Prostate gland (tissue), 2 donors: ENCODE results near the gene USP34. TPM values are rescaled to one million over a fixed set of nuclear protein-coding genes. Genes with fewer than 3 reads are reported as not detected.

Source experiments
- DNase-seq: peaks from one replicate; pipeline ENCODE4 v3.0.0-alpha.2; 2019; ENCODE audit warnings: low spot score
- H3K27ac ChIP-seq, 2 donors: fragments of 200-600 bp; sonication (generic); 2 replicates each; pipeline ENCODE4 v1.5.1; 2017 to 2019
- H3K27me3 ChIP-seq: fragments of 200-600 bp; sonication (generic); replicated peaks from 2 replicates; pipeline ENCODE4 v1.5.1; 2019; ENCODE audit not compliant: insufficient read depth
- H3K36me3 ChIP-seq, 2 donors: fragments of 200-600 bp; sonication (generic); 1 replicate in 1 of 2; 2 replicates in 1 of 2; pipeline versions ENCODE4 v1.5.1 to v1.8.1; 2017 to 2019
- H3K4me1 ChIP-seq: fragments of 200-600 bp; sonication (generic); replicated peaks from 2 replicates; pipeline ENCODE4 v1.5.1; 2019
- H3K4me3 ChIP-seq, 2 donors: fragments of 200-600 bp; sonication (generic); 2 replicates each; pipeline ENCODE4 v1.5.1; 2017 to 2019
- H3K9me3 ChIP-seq: fragments of 200-600 bp; sonication (generic); 2 replicates; pipeline ENCODE4 v1.5.1; 2017
- CTCF ChIP-seq, 4 experiments: fragments of 200-600 bp in 2 of 4; fragments of 450-650 bp in 2 of 4; sonication (generic) in 2 of 4; IDR thresholded peaks; 1 replicate in 3 of 4; 2 replicates in 1 of 4; pipeline ENCODE4 v1.5.1; 2016 to 2019; ENCODE audit warnings: antibody characterized with exemption in 4 of 4, mild to moderate bottlenecking in 2 of 4, moderate library complexity in 2 of 4
- POLR2A ChIP-seq: fragments of 450-650 bp; IDR thresholded peaks from one replicate; pipeline ENCODE4 v1.6.1; 2016; ENCODE audit warnings: antibody characterized with exemption, mild to moderate bottlenecking
- POLR2AphosphoS5 ChIP-seq: sonication (generic); formaldehyde crosslinking; IDR thresholded peaks from one replicate; pipeline ENCODE4 v1.6.1; 2017; ENCODE audit warnings: antibody characterized with exemption
- WGBS: methylation state at CpG from one replicate; pipeline ENCODE4 v1.1.5; 2018; 5-methylcytosine and 5-hydroxymethylcytosine counted together
- intact Hi-C: fragments of 100-400 bp; cut with DNase I; formaldehyde crosslinking; loops from one replicate; pipeline ENCODE4 v1.14.2; 2022
- total RNA-seq, 2 donors: library from RNA; depleted of rRNA; stranded (reverse); fragments of >200 nt; gene quantifications; one replicate each; pipeline ENCODE4 v1.1.0, GENCODE V29; 2016

Gene USP34
- total RNA-seq, 2 donors from 2014 or later, result 94.1 to 206 TPM

GRCh38 chr2:61443342-61444041 is 27.4 kb downstream of the USP34 start:
- 97% methylated on average over 7 of the region's 7 CpGs for WGBS

GRCh38 chr2:61439241-61440002 is 31.5 kb downstream of the USP34 start:
- no peak for DNase-seq

More at GRCh38 chr2:61443342-61444041, 27.4 kb downstream of the USP34 start:
- Histone ChIP-seq H3K4me1 (no peaks in the 10 kb centered on the region), H3K36me3 (no peaks in the 10 kb centered on the region), H3K27me3 (no peaks in the 10 kb centered on the region), H3K4me3 (no peak overlapping the region), H3K27ac (no peak overlapping the region), H3K9me3 (no peaks in the 10 kb centered on the region)
- intact Hi-C loops, result no loop called here
- no peak for DNase-seq
- TF ChIP-seq CTCF (IDR thresholded peaks at IDR 0.05) (no peak), POLR2AphosphoS5 (no peak), POLR2A (no peak)

GRCh38 chr2:61438670-61439069 is 32.2 kb downstream of the USP34 start:
- no peaks in the 10 kb centered on the region for H3K27me3 ChIP-seq
- DNase-seq, result no peak
- no peaks in the 10 kb centered on the region for H3K36me3 ChIP-seq
- intact Hi-C loops, result no loop called here
- H3K4me1 ChIP-seq, result no peaks in the 10 kb centered on the region
- TF ChIP-seq CTCF (IDR thresholded peaks at IDR 0.05) (no peak), POLR2A (no peak), POLR2AphosphoS5 (no peak)
- H3K4me3 ChIP-seq, result no peak overlapping the region
- H3K27ac ChIP-seq, result no peak overlapping the region
- no peaks in the 10 kb centered on the region for H3K9me3 ChIP-seq

More at GRCh38 chr2:61439241-61440002, 31.5 kb downstream of the USP34 start:
- intact Hi-C loops, result no loop called here
- no peaks in the 10 kb centered on the region for H3K9me3 ChIP-seq
- TF ChIP-seq POLR2A (no peak), CTCF (IDR thresholded peaks at IDR 0.05) (no peak), POLR2AphosphoS5 (no peak)
- no peaks in the 10 kb centered on the region for H3K27me3 ChIP-seq
- WGBS, result 81% methylated on average over 7 of the region's 7 CpGs
- H3K27ac ChIP-seq, result no peak overlapping the region
- no peak overlapping the region for H3K4me3 ChIP-seq
- H3K4me1 ChIP-seq, result no peaks in the 10 kb centered on the region
- no peaks in the 10 kb centered on the region for H3K36me3 ChIP-seq

GRCh38 chr2:61437170-61437569 is 33.7 kb downstream of the USP34 start:
- TF ChIP-seq POLR2AphosphoS5 (no peak), POLR2A (no peak), CTCF (IDR thresholded peaks at IDR 0.05) (no peak)
- intact Hi-C loops, result no loop called here
- WGBS, result 92% methylated on average over 4 of the region's 4 CpGs
- no peaks in the 10 kb centered on the region for H3K4me1 ChIP-seq
- H3K27me3 ChIP-seq, result no peaks in the 10 kb centered on the region
- no peaks in the 10 kb centered on the region for H3K36me3 ChIP-seq
- DNase-seq, result no peak
- no peak overlapping the region for H3K27ac ChIP-seq
- no peaks in the 10 kb centered on the region for H3K9me3 ChIP-seq
- no peak overlapping the region for H3K4me3 ChIP-seq
